ENCODE measurements around the gene C19orf44.

- TF ChIP-seq ZNF274 (IDR thresholded peaks at IDR 0.05; ENCODE audit: low read depth, low read length) (no peak), YY1 (IDR thresholded peaks at IDR 0.05; ENCODE audit: insufficient read depth, insufficient read length) (no peak), SUZ12 (IDR thresholded peaks at IDR 0.05; ENCODE audit: extremely low read depth, insufficient read depth, insufficient read length) (no peak)
These were observed 23.2 kb upstream of the C19orf44 start for GRCh38 chr19:16472992-16473391.

Data from NT2/D1 (cell line).